ENCODE measurements around the gene TBC1D3L.
"Not testable (repeated sequence)": the region's sequence is repeated elsewhere in the genome, so short reads cannot be mapped to it uniquely, and the experiment has no call there.

- TF ChIP-seq CTCF (optimal IDR thresholded peaks at IDR 0.05 in 1 of 3, IDR thresholded peaks at IDR 0.05 in 1 of 3, conservative IDR thresholded peaks at IDR 0.05 in 1 of 3; ENCODE audit: extremely low read depth in 1 of 3, insufficient read depth in 2 of 3, low read length in 3 of 3); EZH2 (IDR thresholded peaks at IDR 0.05; ENCODE audit: low read length): not testable (repeated sequence)
Observed at GRCh38 chr17:37988960-37989359, at the start of gene TBC1D3L.

All from keratinocyte (primary cell).